ENCODE data around the gene RIPPLY3.

The RIPPLY3 gene

GRCh38 chr21:37006486-37007291, at the start of gene RIPPLY3:
Gene RIPPLY3, plus strand, starts transcription at chr21:37006702. Its CDS starts 71 bp downstream, at chr21:37006773.
- no peak for FAIRE-seq

- no peak for FAIRE-seq
Measured at GRCh38 chr21:36959020-36959835, 47.3 kb upstream of the RIPPLY3 start.

- FAIRE-seq, result no peak
Measured at GRCh38 chr21:36960676-36961284, 45.7 kb upstream of the RIPPLY3 start.

GRCh38 chr21:36962098-36962780, 44.3 kb upstream of the RIPPLY3 start:
- FAIRE-seq, result no peak

GRCh38 chr21:36964398-36964797, 42.1 kb upstream of the RIPPLY3 start:
- FAIRE-seq, result no peak

- FAIRE-seq, result no peak
Measured at GRCh38 chr21:36964827-36965719, 41.4 kb upstream of the RIPPLY3 start.

GRCh38 chr21:36965720-36966065, 40.8 kb upstream of the RIPPLY3 start:
- no peak for FAIRE-seq

- no peak for FAIRE-seq
Measured at GRCh38 chr21:36966066-36966820, 40.3 kb upstream of the RIPPLY3 start, which contains the start of gene HLCS. Gene HLCS, minus strand, starts transcription at chr21:36966669. Its CDS starts 31 bp downstream, at chr21:36966638.

GRCh38 chr21:36966821-36967768, 39.4 kb upstream of the RIPPLY3 start:
- FAIRE-seq, result no peak

GRCh38 chr21:36968414-36968813, 38.1 kb upstream of the RIPPLY3 start:
- FAIRE-seq, result no peak

GRCh38 chr21:36968976-36969375, 37.5 kb upstream of the RIPPLY3 start:
- FAIRE-seq, result no peak

GRCh38 chr21:36973986-36974850, 32.3 kb upstream of the RIPPLY3 start:
- FAIRE-seq, result no peak

- FAIRE-seq, result no peak
Measured at GRCh38 chr21:36974851-36975192, 31.7 kb upstream of the RIPPLY3 start.

GRCh38 chr21:36976228-36976861, 30.2 kb upstream of the RIPPLY3 start:
- no peak for FAIRE-seq

- peak; percentile 95 for FAIRE-seq
Measured at GRCh38 chr21:36976882-36977651, 29.4 kb upstream of the RIPPLY3 start.

- FAIRE-seq, result no peak
Measured at GRCh38 chr21:36980280-36981048, 26.0 kb upstream of the RIPPLY3 start.

GRCh38 chr21:36981049-36981391, 25.5 kb upstream of the RIPPLY3 start:
- FAIRE-seq, result no peak
